HepG2 (cell line): ENCODE measurements around the gene GCNT3. TPM values are rescaled to one million over a fixed set of nuclear protein-coding genes. Genes with fewer than 3 reads are reported as not detected.

Source experiments
- ATAC-seq: fragments of 200-7000 bp; cut with Tn5 transposase; 3 replicates; pipeline ENCODE4 v1.9.1; 2020; ENCODE audit warnings: mild to moderate bottlenecking, moderate library complexity
- BruUV-seq: library from RNA; stranded (reverse); fragments of 400-500 nt; replicated peaks from 2 replicates; lab custom pipeline; 2021; lab: Mats Ljungman, UMichigan
- CTCF ChIA-PET: fragments of 300-600 bp; formaldehyde crosslinking; extraction: SDS; loops from one replicate; lab custom pipeline; 2021; ENCODE audit warnings: low total read pairs, inconsistent platforms, low intra/inter-chr PET ratio; lab: Yijun Ruan, JAX
- POLR2A ChIA-PET: fragments of 350-600 bp; sonication (Branson Sonifier 250); formaldehyde crosslinking; loops from one replicate; lab custom pipeline; 2020; ENCODE audit warnings: antibody characterized with exemption, inconsistent platforms; lab: Yijun Ruan, JAX
- DNase-seq: peaks from one replicate; pipeline ENCODE4 v3.0.0-alpha.2; 2015; ENCODE audit warnings: low spot score
- FAIRE-seq: peaks from 3 replicates; lab custom pipeline; 2011; peaks lifted over from hg19 to GRCh38; lab: Jason Lieb, UNC
- H2AFZ ChIP-seq: one replicate; pipeline ENCODE4 v1.6.1; 2011; ENCODE audit warnings: low read length, inconsistent platforms
- H3K27ac ChIP-seq: fragments of 300-600 bp; 3 replicates; pipeline ENCODE4 v1.8.0; 2011; ENCODE audit warnings: mixed run types, mild to moderate bottlenecking, mixed read lengths, low read length, inconsistent platforms; ENCODE audit not compliant: insufficient read depth; ENCODE audit errors: extremely low read length
- H3K27me3 ChIP-seq, 2 experiments: fragments of 200-600 bp in 1 of 2; 2 replicates in 1 of 2; 3 replicates in 1 of 2; pipeline versions ENCODE4 v1.6.0 to v1.8.0; 2011; ENCODE audit warnings: low read length in 2 of 2, mild to moderate bottlenecking in 2 of 2, moderate library complexity in 2 of 2, inconsistent platforms in 1 of 2; ENCODE audit not compliant: insufficient read depth in 2 of 2, control insufficient read depth in 1 of 2
- H3K36me3 ChIP-seq, 2 experiments: fragments of 200-600 bp in 1 of 2; replicated peaks in 1 of 2; 2 replicates in 1 of 2; 3 replicates in 1 of 2; pipeline versions ENCODE4 v1.5.1 to v1.8.0; 2011; ENCODE audit warnings: low read length in 2 of 2, inconsistent platforms in 1 of 2; ENCODE audit not compliant: insufficient read depth in 2 of 2, control insufficient read depth in 1 of 2
- H3K4me1 ChIP-seq: 2 replicates; pipeline ENCODE4 v1.5.1; 2012; ENCODE audit warnings: low read length, inconsistent platforms; ENCODE audit not compliant: insufficient read depth
- H3K4me2 ChIP-seq: 2 replicates; pipeline ENCODE4 v1.6.0; 2011; ENCODE audit warnings: low read depth, low read length, inconsistent platforms
- H3K4me3 ChIP-seq, 3 experiments: fragments of 200-600 bp in 1 of 3; sonication (generic), shearing (Covaris generic) in 1 of 3; replicated peaks in 1 of 3; 2 replicates each; pipeline ENCODE4 v1.5.1; 2011 to 2016; ENCODE audit warnings: low read length in 3 of 3, inconsistent platforms in 2 of 3, low read depth in 2 of 3, mild to moderate bottlenecking in 2 of 3, control low read depth in 1 of 3, mixed read lengths in 1 of 3; ENCODE audit not compliant: insufficient read depth in 1 of 3
- H3K79me2 ChIP-seq: one replicate; pipeline ENCODE4 v1.6.1; 2011; ENCODE audit warnings: low read length, inconsistent platforms; ENCODE audit not compliant: insufficient read depth
- H3K9ac ChIP-seq: 2 replicates; pipeline ENCODE4 v1.6.0; 2011; ENCODE audit warnings: mild to moderate bottlenecking, low read depth, low read length, inconsistent platforms; ENCODE audit not compliant: insufficient read depth
- H3K9me3 ChIP-seq: 2 replicates; pipeline ENCODE4 v1.5.1; 2012; ENCODE audit warnings: mild to moderate bottlenecking, low read length
- H4K20me1 ChIP-seq: 2 replicates; pipeline ENCODE4 v1.6.0; 2011; ENCODE audit warnings: inconsistent platforms, mild to moderate bottlenecking, low read length, moderate library complexity; ENCODE audit not compliant: insufficient read depth
- TEAD2 ChIP-seq: sonication (generic); formaldehyde crosslinking; IDR thresholded peaks from 2 replicates; pipeline ENCODE4 v1.9.0; 2021; ENCODE audit warnings: missing genetic modification reagents
- ZNF543 ChIP-seq: sonication (generic); formaldehyde crosslinking; IDR thresholded peaks from 2 replicates; pipeline ENCODE4 v1.4.0; 2020; ENCODE audit warnings: mild to moderate bottlenecking, missing genetic modification reagents
- ZNF605 ChIP-seq: sonication (generic); formaldehyde crosslinking; IDR thresholded peaks from 2 replicates; pipeline ENCODE4 v1.8.0; 2022; ENCODE audit warnings: mild to moderate bottlenecking, missing genetic modification reagents
- ZNF839 ChIP-seq: sonication (generic); formaldehyde crosslinking; IDR thresholded peaks from 2 replicates; pipeline ENCODE4 v1.4.0; 2020; ENCODE audit warnings: missing genetic modification reagents, mild to moderate bottlenecking, borderline replicate concordance
- ZUFSP ChIP-seq: sonication (generic); formaldehyde crosslinking; IDR thresholded peaks from 2 replicates; pipeline ENCODE4 v1.9.0; 2021; ENCODE audit warnings: missing genetic modification reagents, mild to moderate bottlenecking, borderline replicate concordance
- WGBS: methylation state at CpG from one replicate; pipeline ENCODE4 v1.1.6; 2017; ENCODE audit warnings: low lambda C conversion rate; 5-methylcytosine and 5-hydroxymethylcytosine counted together
- in situ Hi-C: cut with HindIII; loops from 2 replicates; pipeline ENCODE4 v1.10.0; 2017; ENCODE audit warnings: low pct_unique_long_range_greater_than_20kb; ENCODE audit not compliant: extremely low pct_ligation_motif_present
- intact Hi-C: fragments of 100-400 bp; cut with micrococcal nuclease; formaldehyde crosslinking; loops from one replicate; pipeline ENCODE4 v1.10.0; 2022; ENCODE audit not compliant: unreplicated experiment
- polyA plus RNA-seq, 8 experiments: library from polyadenylated mRNA; depleted of rRNA in 3 of 8; stranded (reverse) in 7 of 8; unstranded in 1 of 8; fragments of >200 nt; fragmentation: Illumina TruSeq in 4 of 8; extraction: Trizol in 4 of 8; gene quantifications; 2 replicates each; pipeline versions ENCODE4 v1.2.1 to v1.2.3, GENCODE V29; 2011 to 2016; ENCODE audit warnings: low read depth in 4 of 8, missing spikeins in 1 of 8, mixed read lengths in 1 of 8; ENCODE audit not compliant: insufficient read depth in 1 of 8
- total RNA-seq, 5 experiments: library from RNA; depleted of rRNA; stranded (reverse); fragments of >200 nt; fragmentation: Illumina TruSeq; extraction: Trizol; gene quantifications; 2 replicates each; pipeline ENCODE4 v1.2.3, GENCODE V29; 2016; ENCODE audit warnings: low read depth in 1 of 5
- TF ChIP-seq, protein P1 (sequence below): sonication (generic); formaldehyde crosslinking; IDR thresholded peaks from 2 replicates; pipeline ENCODE4 v1.4.0; 2020; ENCODE audit warnings: mild to moderate bottlenecking, missing genetic modification reagents

The GCNT3 gene
- total and polyA plus RNA-seq, 2 of the 13 experiments (the other 11 are each of a cell fraction or from before 2014, with no cell fraction given), result 6.8 to 9.8 TPM

GRCh38 chr15:59562448-59563186 is 49.0 kb upstream of the GCNT3 start:
- Histone ChIP-seq H3K27ac (no peak overlapping the region), H3K9me3 (no peaks in the 10 kb centered on the region), H3K36me3 (no peaks in the 10 kb centered on the region), H4K20me1 (no peaks in the 10 kb centered on the region), H3K4me3 (no peak overlapping the region), H3K4me2 (no peak overlapping the region), H3K4me1 (0 out of 2 replicates have a peak, but pooled peaks cover 5% of the 10 kb centered on the region), H2AFZ (no peak overlapping the region), H3K9ac (no peak overlapping the region), H3K27me3 (no peaks in the 10 kb centered on the region; a peak in 1 of 5 replicates), H3K79me2 (no peaks in the 10 kb centered on the region)
- POLR2A ChIA-PET, result no interaction called here
- DNase-seq (no peak), ATAC-seq (no peak), FAIRE-seq (no peak)
- TF ChIP-seq ZNF839 (CRISPR knock-in tag) (no peak), ZNF605 (no peak), ZNF543 (CRISPR knock-in tag) (no peak), TEAD2 (CRISPR knock-in tag) (no peak), ZUFSP (no peak)
- TF ChIP-seq, protein P1, sequence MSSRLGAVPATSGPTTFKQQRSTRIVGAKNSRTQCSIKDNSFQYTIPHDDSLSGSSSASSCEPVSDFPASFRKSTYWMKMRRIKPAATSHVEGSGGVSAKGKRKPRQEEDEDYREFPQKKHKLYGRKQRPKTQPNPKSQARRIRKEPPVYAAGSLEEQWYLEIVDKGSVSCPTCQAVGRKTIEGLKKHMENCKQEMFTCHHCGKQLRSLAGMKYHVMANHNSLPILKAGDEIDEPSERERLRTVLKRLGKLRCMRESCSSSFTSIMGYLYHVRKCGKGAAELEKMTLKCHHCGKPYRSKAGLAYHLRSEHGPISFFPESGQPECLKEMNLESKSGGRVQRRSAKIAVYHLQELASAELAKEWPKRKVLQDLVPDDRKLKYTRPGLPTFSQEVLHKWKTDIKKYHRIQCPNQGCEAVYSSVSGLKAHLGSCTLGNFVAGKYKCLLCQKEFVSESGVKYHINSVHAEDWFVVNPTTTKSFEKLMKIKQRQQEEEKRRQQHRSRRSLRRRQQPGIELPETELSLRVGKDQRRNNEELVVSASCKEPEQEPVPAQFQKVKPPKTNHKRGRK, result no peak
- BruUV-seq, result no TSS peak
- intact Hi-C loops (loop anchor here (2.0 kb wide), 1 partner anchor 30 kb away; no protein-coding TSS in a partner anchor), in situ Hi-C loops (no loop called here)
- CTCF ChIA-PET, result interaction anchor here (1.1 kb wide), 1 partner anchor 30 kb away, joined by 3 read pairs; no protein-coding TSS in a partner anchor
- WGBS, result 75% methylated on average over 2 of the region's 2 CpGs
